Progenitor cell of endocrine pancreas (in vitro differentiated cells): ENCODE data around the gene PTPA. TPM values are rescaled to one million over a fixed set of nuclear protein-coding genes. Genes with fewer than 3 reads are reported as not detected.
A peak's percentile ranks its signal among the peaks of the same experiment; 100 is the strongest.

Experiments
- DNase-seq: peaks from one replicate; pipeline ENCODE4 v3.0.0; 2021; ENCODE audit warnings: low spot score; ENCODE audit not compliant: unreplicated experiment
- H3K27ac Mint-ChIP-seq: 2 replicates; pipeline ENCODE4 v1.8.0; 2021; ENCODE audit warnings: mild to moderate bottlenecking, moderate library complexity, mixed read lengths
- H3K27me3 Mint-ChIP-seq: 2 replicates; pipeline ENCODE4 v1.8.0; 2021; ENCODE audit warnings: mixed read lengths
- H3K36me3 Mint-ChIP-seq: 2 replicates; pipeline ENCODE4 v1.8.0; 2022; ENCODE audit warnings: mixed read lengths; ENCODE audit not compliant: insufficient read depth
- H3K4me1 Mint-ChIP-seq: 2 replicates; pipeline ENCODE4 v1.8.0; 2021; ENCODE audit warnings: low read depth, mixed read lengths
- H3K4me3 Mint-ChIP-seq: 2 replicates; pipeline ENCODE4 v1.8.0; 2021; ENCODE audit warnings: low read depth, mild to moderate bottlenecking, moderate library complexity, mixed read lengths
- H3K9me3 Mint-ChIP-seq: 2 replicates; pipeline ENCODE4 v1.8.0; 2021; ENCODE audit warnings: low read depth, mixed read lengths
- CTCF ChIP-seq: fragments of 200-600 bp; sonication (generic); IDR thresholded peaks from one replicate; pipeline ENCODE4 v1.5.0; 2021; ENCODE audit warnings: antibody characterized with exemption, mild to moderate bottlenecking; ENCODE audit not compliant: unreplicated experiment
- total RNA-seq: library from RNA; stranded (reverse); gene quantifications from 2 replicates; pipeline ENCODE4 v1.2.1, GENCODE V29; 2021

The PTPA gene
- total RNA-seq, 1 donor from 2014 or later, result 145 TPM

- H3K36me3 Mint-ChIP-seq, result no peaks in the 10 kb centered on the region
- peaks cover 40% of the 10 kb centered on the region for H3K4me1 Mint-ChIP-seq
- H3K27me3 Mint-ChIP-seq, result no peaks in the 10 kb centered on the region
- peak overlapping the region; percentile 94 for H3K4me3 Mint-ChIP-seq
- DNase-seq, result peak; percentile 45
- H3K9me3 Mint-ChIP-seq, result no peaks in the 10 kb centered on the region
- H3K27ac Mint-ChIP-seq, result peak overlapping the region; percentile 88
- TF ChIP-seq CTCF, result no peak
Observed at GRCh38 chr9:129178568-129179382, 67.6 kb downstream of the PTPA start.

DNA sequence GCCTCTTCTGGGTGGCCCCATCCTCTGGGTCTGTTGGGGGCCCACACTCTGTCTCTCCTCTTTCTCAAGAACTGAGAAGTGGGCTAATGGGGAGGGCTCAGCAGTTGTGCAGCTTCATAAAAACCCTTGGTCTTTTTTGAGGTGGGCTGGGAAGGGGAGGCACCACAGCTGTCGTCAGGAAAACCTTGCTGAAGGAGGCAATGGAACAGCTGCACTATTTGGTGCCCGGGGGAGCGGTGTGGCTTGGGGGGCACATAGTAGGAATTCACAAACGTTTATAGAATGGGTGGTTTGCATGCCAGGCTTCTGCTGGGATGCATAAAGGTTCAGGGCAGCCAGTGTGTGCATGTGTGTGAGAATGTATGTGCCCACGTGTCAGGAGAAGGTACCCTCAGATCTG lies 70.0 kb downstream of the PTPA start:
- peaks cover 45% of the 10 kb centered on the region for H3K4me1 Mint-ChIP-seq
- no peaks in the 10 kb centered on the region for H3K9me3 Mint-ChIP-seq
- no peak for TF ChIP-seq CTCF
- DNase-seq, result no peak
- H3K27ac Mint-ChIP-seq, result no peak overlapping the region
- no peaks in the 10 kb centered on the region for H3K36me3 Mint-ChIP-seq
- no peaks in the 10 kb centered on the region for H3K27me3 Mint-ChIP-seq
- H3K4me3 Mint-ChIP-seq, result no peak overlapping the region

GRCh38 chr9:129182122-129182521 lies 70.9 kb downstream of the PTPA start:
- DNase-seq, result no peak
- H3K27ac Mint-ChIP-seq, result peak overlapping the region; percentile 67
- no peak for TF ChIP-seq CTCF
- no peaks in the 10 kb centered on the region for H3K36me3 Mint-ChIP-seq
- no peaks in the 10 kb centered on the region for H3K9me3 Mint-ChIP-seq
- H3K27me3 Mint-ChIP-seq, result no peaks in the 10 kb centered on the region
- H3K4me1 Mint-ChIP-seq, result peaks cover 45% of the 10 kb centered on the region
- H3K4me3 Mint-ChIP-seq, result no peak overlapping the region

DNA sequence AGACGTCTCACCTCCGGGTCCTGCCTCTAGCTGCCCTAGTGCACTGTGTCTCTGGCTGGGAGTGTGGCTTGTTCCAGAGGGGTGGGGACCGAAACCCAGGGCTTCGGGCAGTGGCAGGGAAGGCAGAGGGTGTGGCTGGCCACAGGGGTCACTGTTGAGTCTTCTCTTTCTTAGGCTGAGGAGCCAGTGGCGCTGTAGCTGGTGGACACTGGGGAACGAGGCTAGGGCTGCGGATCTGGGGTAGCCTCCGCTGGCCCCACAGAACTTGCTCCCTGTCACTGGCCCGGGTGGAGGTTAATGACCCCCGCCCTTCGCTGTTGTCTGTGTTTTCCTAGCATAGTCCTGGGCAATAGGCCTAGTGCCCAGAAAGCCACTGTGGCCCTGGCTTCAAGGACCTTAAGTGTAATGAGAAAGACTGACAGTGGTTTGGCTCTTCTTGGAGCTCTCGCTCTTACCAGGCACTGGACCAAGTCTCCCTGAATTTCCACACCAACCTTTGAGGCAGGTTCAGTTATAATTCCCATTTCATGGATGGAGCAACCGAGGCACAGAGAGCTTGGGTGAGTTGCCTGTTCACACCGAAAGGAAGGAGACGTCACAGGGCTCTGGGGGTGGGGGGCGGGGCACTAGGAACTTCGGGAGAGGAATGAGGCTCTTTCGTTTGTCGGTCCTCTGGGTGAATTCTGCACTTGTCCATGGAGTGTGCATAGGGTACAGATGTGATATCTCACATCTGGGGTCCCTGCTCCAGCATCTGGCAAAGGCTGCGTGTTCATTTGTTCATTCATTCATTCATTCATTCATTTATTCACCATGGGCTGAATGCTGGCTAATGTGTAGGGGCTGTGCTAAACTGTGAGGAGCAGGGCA lies 71.6 kb downstream of the PTPA start:
- H3K36me3 Mint-ChIP-seq, result no peaks in the 10 kb centered on the region
- peak; percentile 64 for TF ChIP-seq CTCF
- H3K9me3 Mint-ChIP-seq, result peaks cover 3% of the 10 kb centered on the region
- peak; percentile 38 for DNase-seq
- peaks cover 45% of the 10 kb centered on the region for H3K4me1 Mint-ChIP-seq
- H3K27ac Mint-ChIP-seq, result no peak overlapping the region
- H3K27me3 Mint-ChIP-seq, result no peaks in the 10 kb centered on the region
- H3K4me3 Mint-ChIP-seq, result no peak overlapping the region

- H3K9me3 Mint-ChIP-seq, result peaks cover 3% of the 10 kb centered on the region
- no peaks in the 10 kb centered on the region for H3K27me3 Mint-ChIP-seq
- H3K36me3 Mint-ChIP-seq, result no peaks in the 10 kb centered on the region
- no peak for DNase-seq
- peaks cover 45% of the 10 kb centered on the region for H3K4me1 Mint-ChIP-seq
- no peak for TF ChIP-seq CTCF
- no peak overlapping the region for H3K4me3 Mint-ChIP-seq
- peak overlapping the region; percentile 84 for H3K27ac Mint-ChIP-seq
Observed at GRCh38 chr9:129183495-129184218, 72.4 kb downstream of the PTPA start.
